Upper lobe of left lung (tissue), 6 donors: ENCODE measurements around the gene RAPGEF1. TPM values are rescaled to one million over a fixed set of nuclear protein-coding genes. Genes with fewer than 3 reads are reported as not detected.
A peak's percentile ranks its signal among the peaks of the same experiment; 100 is the strongest.

Experiments used
- ATAC-seq, 2 donors: fragments of 200-7000 bp; cut with Tn5 transposase; one replicate each; pipeline ENCODE4 v1.9.1; 2022; ENCODE audit warnings: mild to moderate bottlenecking in 2 of 2, moderate library complexity in 2 of 2; ENCODE audit not compliant: low FRiP score in 2 of 2
- DNase-seq, 2 donors: peaks; one replicate each; pipeline ENCODE4 v3.0.0-alpha.2; 2019 to 2020
- H3K27ac ChIP-seq, 4 donors: fragments of 200-600 bp; sonication (generic); one replicate each; pipeline ENCODE4 v1.5.1; 2016 to 2019
- H3K27me3 ChIP-seq, 4 donors: fragments of 200-600 bp; sonication (generic); one replicate each; pipeline ENCODE4 v1.5.1; 2017 to 2019
- H3K36me3 ChIP-seq, 4 donors: fragments of 200-600 bp; sonication (generic); one replicate each; pipeline ENCODE4 v1.5.1; 2016 to 2019
- H3K4me1 ChIP-seq, 4 donors: fragments of 200-600 bp; sonication (generic); one replicate each; pipeline ENCODE4 v1.5.1; 2018 to 2019
- H3K4me3 ChIP-seq, 4 donors: fragments of 200-600 bp; sonication (generic); one replicate each; pipeline ENCODE4 v1.5.1; 2017 to 2019; ENCODE audit warnings: mild to moderate bottlenecking in 2 of 4, moderate library complexity in 1 of 4
- H3K9me3 ChIP-seq, 4 donors: fragments of 200-600 bp; sonication (generic); one replicate each; pipeline ENCODE4 v1.5.1; 2018 to 2019
- CTCF ChIP-seq, 6 experiments: fragments of 450-650 bp in 4 of 6; fragments of 200-600 bp in 2 of 6; sonication (generic) in 2 of 6; IDR thresholded peaks; one replicate each; pipeline ENCODE4 v1.5.1; 2016 to 2019; ENCODE audit warnings: antibody characterized with exemption in 6 of 6
- EP300 ChIP-seq, 4 donors: sonication (generic); formaldehyde crosslinking; IDR thresholded peaks; one replicate each; pipeline ENCODE4 v1.5.1; 2017; ENCODE audit warnings: antibody characterized with exemption in 4 of 4, control low read depth in 2 of 4
- POLR2A ChIP-seq, 4 donors: fragments of 450-650 bp; IDR thresholded peaks; one replicate each; pipeline ENCODE4 v1.5.1; 2016 to 2017; ENCODE audit warnings: antibody characterized with exemption in 4 of 4, mild to moderate bottlenecking in 2 of 4
- POLR2AphosphoS5 ChIP-seq, 2 donors: sonication (generic); formaldehyde crosslinking; IDR thresholded peaks; one replicate each; pipeline ENCODE4 v1.5.1; 2017; ENCODE audit warnings: antibody characterized with exemption in 2 of 2
- WGBS, 2 donors: methylation state at CpG; one replicate each; pipeline ENCODE4 v1.1.5; 2017 to 2018; 5-methylcytosine and 5-hydroxymethylcytosine counted together
- total RNA-seq, 6 donors: library from RNA; depleted of rRNA in 4 of 6; stranded (reverse); fragments of >200 nt in 4 of 6; gene quantifications; one replicate each; pipeline versions ENCODE4 v1.1.0 to v1.2.1, GENCODE V29; 2016 to 2021
- donor health status: DM: no; HTN: no; CAD: no; lungs with moderate emphysema.
- donor health status: DM: no; HTN: yes; CAD: no; lungs with severe emphysema.

Gene RAPGEF1
- total RNA-seq, 6 donors from 2014 or later = 82.8 to 161 (median 96.8) TPM

DNA sequence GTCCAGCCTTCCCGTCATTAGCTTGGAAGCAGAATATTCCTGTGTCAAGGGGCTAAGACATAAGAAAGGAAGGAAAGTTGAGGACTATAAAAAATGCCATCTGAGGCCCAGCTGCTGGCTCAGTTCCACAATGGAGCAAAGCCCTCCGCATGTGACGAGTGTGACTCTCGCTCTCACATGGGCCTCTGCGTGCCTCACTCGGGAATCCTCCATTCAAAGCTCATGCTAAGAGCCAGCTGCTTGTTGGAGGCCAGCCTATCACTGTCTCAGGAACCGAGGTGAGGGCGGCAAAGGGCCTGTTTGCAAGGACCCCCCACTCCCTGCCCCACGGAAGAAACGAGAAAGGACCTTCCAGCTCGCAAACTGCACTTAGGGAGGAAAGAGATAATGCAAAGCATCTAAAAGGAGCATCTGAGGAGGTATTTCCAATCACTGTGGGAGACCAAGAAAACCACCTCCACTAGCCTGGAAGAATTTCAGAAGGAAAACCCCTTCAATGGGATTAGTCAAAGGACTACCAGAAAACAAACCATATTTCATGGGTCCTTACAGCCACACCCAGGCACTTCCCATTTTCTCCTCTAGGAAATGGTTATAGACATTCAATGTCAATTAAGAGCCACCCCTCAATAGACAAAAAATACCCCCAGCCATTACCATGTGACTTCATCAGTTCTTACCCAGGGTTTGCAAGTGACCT lies 99.3 kb downstream of the RAPGEF1 start:
- Histone ChIP-seq H3K27me3 (no peaks in the 10 kb centered on the region), H3K27ac (peak overlapping the region; percentile 51 to 69 (median 56)), H3K9me3 (no peaks in the 10 kb centered on the region), H3K4me1 (peaks cover 22 to 40% (median 27%) of the 10 kb centered on the region in 4 donors), H3K36me3 (peaks cover 8 to 41% (median 32%) of the 10 kb centered on the region in 4 donors), H3K4me3 (no peak overlapping the region)
- WGBS, 2 donors = 84 to 89% methylated on average over 10 to 11 of the region's 11 CpGs
- no peak for DNase-seq
- TF ChIP-seq CTCF (IDR thresholded peaks at IDR 0.05) = peak in 1 of 6 experiments; percentile 6
- no peak for TF ChIP-seq EP300 (IDR thresholded peaks at IDR 0.05)
- no peak for TF ChIP-seq POLR2AphosphoS5 (IDR thresholded peaks at IDR 0.05)
- no peak for TF ChIP-seq POLR2A (IDR thresholded peaks at IDR 0.05)
- no peak for ATAC-seq

GRCh38 chr9:131639769-131640437 lies 100.0 kb downstream of the RAPGEF1 start:
- no peaks in the 10 kb centered on the region for H3K27me3 ChIP-seq
- no peaks in the 10 kb centered on the region for H3K9me3 ChIP-seq
- no peak for ATAC-seq
- TF ChIP-seq CTCF (IDR thresholded peaks at IDR 0.05) = no peak
- no peak for TF ChIP-seq POLR2A (IDR thresholded peaks at IDR 0.05)
- no peak for TF ChIP-seq EP300 (IDR thresholded peaks at IDR 0.05)
- no peak for TF ChIP-seq POLR2AphosphoS5 (IDR thresholded peaks at IDR 0.05)
- H3K27ac ChIP-seq = peak overlapping the region in 3 of 4 donors; percentile 10 to 69 (median 55)
- DNase-seq = no peak
- H3K4me1 ChIP-seq = peaks cover 29 to 42% (median 32%) of the 10 kb centered on the region in 4 donors
- peaks cover 8 to 41% (median 32%) of the 10 kb centered on the region in 4 donors for H3K36me3 ChIP-seq
- H3K4me3 ChIP-seq = no peak overlapping the region
- 73 to 75% methylated on average over 9 of the region's 9 CpGs for WGBS, 2 donors

DNA sequence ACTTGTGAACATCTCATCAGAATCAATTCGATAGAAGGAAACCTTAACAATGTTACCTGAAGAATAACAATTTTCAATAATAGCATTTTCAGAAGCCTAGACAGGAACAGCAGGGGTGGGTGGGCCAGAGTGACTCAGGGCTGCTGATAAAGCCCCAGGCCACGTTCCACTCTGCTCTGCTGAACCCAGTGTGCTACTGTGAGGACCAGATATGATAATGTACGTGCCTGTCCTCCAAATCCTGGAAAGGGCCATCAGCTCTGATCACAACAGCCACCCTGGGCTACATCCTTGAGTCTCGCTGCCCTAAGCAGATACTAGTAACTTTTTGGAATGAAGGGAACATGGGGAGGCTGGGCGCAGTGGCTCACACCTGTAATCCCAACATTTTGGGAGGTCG lies 103.3 kb downstream of the RAPGEF1 start:
- TF ChIP-seq EP300 (IDR thresholded peaks at IDR 0.05) (no peak), POLR2A (IDR thresholded peaks at IDR 0.05) (no peak), CTCF (IDR thresholded peaks at IDR 0.05) (no peak), POLR2AphosphoS5 (IDR thresholded peaks at IDR 0.05) (no peak)
- H3K27me3 ChIP-seq = no peaks in the 10 kb centered on the region
- H3K36me3 ChIP-seq = peaks cover 8 to 36% (median 16%) of the 10 kb centered on the region in 4 donors
- H3K27ac ChIP-seq = peak overlapping the region; percentile 84 to 92 (median 88)
- no peak overlapping the region for H3K4me3 ChIP-seq
- 84 to 86% methylated on average over 5 to 6 of the region's 6 CpGs for WGBS, 2 donors
- peaks cover 31 to 38% (median 34%) of the 10 kb centered on the region in 4 donors for H3K4me1 ChIP-seq
- ATAC-seq (no peak), DNase-seq (no peak)
- H3K9me3 ChIP-seq = no peaks in the 10 kb centered on the region

DNA sequence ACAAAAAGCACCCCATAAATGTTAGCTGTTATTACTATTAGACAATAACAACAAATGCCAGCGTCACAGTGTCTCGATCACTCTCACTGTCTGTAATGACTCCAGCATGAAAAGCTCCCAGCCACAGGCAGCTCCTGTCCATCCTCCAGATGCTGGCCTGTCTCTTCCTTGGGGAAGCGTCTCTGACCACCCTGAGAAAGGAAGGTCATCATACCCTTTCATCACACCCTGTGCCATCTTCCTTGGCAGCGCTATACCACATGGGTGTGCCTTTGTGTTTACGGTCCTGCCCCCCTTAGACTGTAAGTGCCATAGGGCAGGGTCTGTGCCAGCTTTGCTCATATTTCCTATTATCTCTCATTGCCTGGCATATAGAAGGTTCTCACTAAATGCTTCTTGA lies 104.0 kb downstream of the RAPGEF1 start:
- TF ChIP-seq POLR2AphosphoS5 (IDR thresholded peaks at IDR 0.05) (peak; percentile 14 to 54), EP300 (IDR thresholded peaks at IDR 0.05) (no peak)
- peak; percentile 13 to 34 for ATAC-seq
- H3K9me3 ChIP-seq = no peaks in the 10 kb centered on the region
- peaks cover 8 to 37% (median 16%) of the 10 kb centered on the region in 4 donors for H3K36me3 ChIP-seq
- H3K4me1 ChIP-seq = peaks cover 28 to 32% (median 29%) of the 10 kb centered on the region in 4 donors
- WGBS, 2 donors = 55 to 65% methylated on average over 5 of the region's 5 CpGs
- no peaks in the 10 kb centered on the region for H3K27me3 ChIP-seq
- no peak overlapping the region for H3K4me3 ChIP-seq
- peak overlapping the region; percentile 84 to 92 (median 88) for H3K27ac ChIP-seq
- no peak for DNase-seq

DNA sequence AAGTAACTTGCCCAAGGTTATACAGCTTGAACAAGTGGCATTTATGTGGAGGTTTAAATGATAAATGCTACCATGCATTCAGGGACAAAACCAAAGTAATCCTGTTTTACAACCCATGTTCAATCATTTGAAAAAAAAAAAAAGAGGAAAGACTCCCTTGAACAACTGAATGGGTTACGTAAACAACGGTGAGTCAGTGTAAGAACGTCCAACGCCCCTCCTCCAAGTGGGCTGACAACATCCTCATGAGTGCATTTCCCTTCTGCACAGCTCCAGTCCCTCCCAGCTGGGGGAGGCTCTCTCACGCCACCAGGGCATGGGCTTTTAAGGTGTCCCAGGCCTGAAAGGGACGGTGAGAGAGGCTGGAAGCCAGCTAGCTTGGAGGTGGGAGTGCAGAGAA lies 104.6 kb downstream of the RAPGEF1 start:
- Histone ChIP-seq H3K9me3 (no peaks in the 10 kb centered on the region), H3K27me3 (no peaks in the 10 kb centered on the region), H3K4me3 (no peak overlapping the region), H3K27ac (peak overlapping the region; percentile 84 to 92 (median 88)), H3K36me3 (peaks cover 8 to 40% (median 16%) of the 10 kb centered on the region in 4 donors), H3K4me1 (peaks cover 23 to 29% (median 26%) of the 10 kb centered on the region in 4 donors)
- WGBS, 2 donors = 9 to 14% methylated on average over 5 to 6 of the region's 6 CpGs
- TF ChIP-seq EP300 (IDR thresholded peaks at IDR 0.05) (peak in 2 of 4 donors; percentile 85 to 96), POLR2A (IDR thresholded peaks at IDR 0.05) (peak in 1 of 4 donors; percentile 81), POLR2AphosphoS5 (IDR thresholded peaks at IDR 0.05) (peak; percentile 96 to 98), CTCF (IDR thresholded peaks at IDR 0.05) (peak in 4 of 6 experiments; percentile 26 to 42 (median 36))
- ATAC-seq (peak; percentile 97), DNase-seq (peak in 1 of 2 donors; percentile 97)
